HepG2 (cell line): ENCODE results near the gene CD302. TPM values are rescaled to one million over a fixed set of nuclear protein-coding genes. Genes with fewer than 3 reads are reported as not detected.
A peak's percentile ranks its signal among the peaks of the same experiment; 100 is the strongest.

Source experiments
- ATF6 ChIP-seq: sonication (generic); formaldehyde crosslinking; conservative IDR thresholded peaks from 2 replicates; pipeline ENCODE4 v1.4.0; 2020; ENCODE audit warnings: missing genetic modification reagents
- CBX1 ChIP-seq: IDR thresholded peaks from one replicate; pipeline ENCODE4 v1.6.1; 2016; ENCODE audit warnings: antibody characterized with exemption, low read depth
- GATA4 ChIP-seq: sonication (generic); IDR thresholded peaks from 2 replicates; pipeline ENCODE4 v1.6.1; 2016; ENCODE audit warnings: antibody characterized with exemption, low read depth, borderline replicate concordance
- GTF2F1 ChIP-seq: fragments of 150-350 bp; IDR thresholded peaks from 2 replicates; pipeline ENCODE4 v1.6.1; 2014; ENCODE audit warnings: low read length
- HDAC2 ChIP-seq: sonication (generic); formaldehyde crosslinking; IDR thresholded peaks from 2 replicates; pipeline ENCODE4 v1.4.0; 2020; ENCODE audit warnings: missing genetic modification reagents
- HOXA3 ChIP-seq: sonication (generic); formaldehyde crosslinking; IDR thresholded peaks from 2 replicates; pipeline ENCODE4 v1.5.0; 2020; ENCODE audit warnings: missing genetic modification reagents
- MLX ChIP-seq: IDR thresholded peaks from 2 replicates; pipeline ENCODE4 v1.6.1; 2016
- RBFOX2 ChIP-seq: fragments of 200-400 bp; formaldehyde crosslinking; IDR thresholded peaks from 2 replicates; pipeline ENCODE4 v1.6.1; 2017; ENCODE audit warnings: low read depth, mild to moderate bottlenecking, low read length
- RFX3 ChIP-seq: IDR thresholded peaks from 2 replicates; pipeline ENCODE4 v1.6.1; 2016; ENCODE audit warnings: missing biosample characterization, missing genetic modification reagents
- RFXANK ChIP-seq: IDR thresholded peaks from 2 replicates; pipeline ENCODE4 v1.6.1; 2016
- SMC3 ChIP-seq: IDR thresholded peaks from 2 replicates; pipeline ENCODE4 v1.6.1; 2011; ENCODE audit warnings: low read length, improper control_type of control experiment
- TAF15 ChIP-seq: fragments of 200-400 bp; formaldehyde crosslinking; IDR thresholded peaks from one replicate; pipeline ENCODE4 v1.6.1; 2018; ENCODE audit warnings: mild to moderate bottlenecking, low read depth, low read length; ENCODE audit not compliant: poor library complexity, severe bottlenecking
- XBP1 ChIP-seq: sonication (generic); formaldehyde crosslinking; IDR thresholded peaks from 2 replicates; pipeline ENCODE4 v1.5.0; 2020; ENCODE audit warnings: missing genetic modification reagents
- YEATS2 ChIP-seq: sonication (generic); formaldehyde crosslinking; IDR thresholded peaks from 2 replicates; pipeline ENCODE4 v1.4.0; 2020; ENCODE audit warnings: missing genetic modification reagents, borderline replicate concordance
- ZBTB42 ChIP-seq: sonication (generic); formaldehyde crosslinking; IDR thresholded peaks from 2 replicates; pipeline ENCODE4 v1.5.0; 2020; ENCODE audit warnings: mild to moderate bottlenecking, missing genetic modification reagents
- ZMYM4 ChIP-seq: sonication (generic); formaldehyde crosslinking; IDR thresholded peaks from 2 replicates; pipeline ENCODE4 v1.8.1; 2023; ENCODE audit warnings: mild to moderate bottlenecking, missing genetic modification reagents
- ZNF317 ChIP-seq: sonication (generic); formaldehyde crosslinking; IDR thresholded peaks from 2 replicates; pipeline ENCODE4 v1.5.0; 2020; ENCODE audit warnings: mild to moderate bottlenecking, missing genetic modification reagents
- ZNF33A ChIP-seq: sonication (generic); formaldehyde crosslinking; IDR thresholded peaks from 2 replicates; pipeline ENCODE4 v1.5.1; 2020; ENCODE audit warnings: missing genetic modification reagents, mild to moderate bottlenecking, moderate library complexity, borderline replicate concordance
- ZNF562 ChIP-seq: sonication (generic); formaldehyde crosslinking; IDR thresholded peaks from 2 replicates; pipeline ENCODE4 v1.8.0; 2022; ENCODE audit warnings: missing genetic modification reagents, borderline replicate concordance
- ZNF619 ChIP-seq: sonication (generic); formaldehyde crosslinking; IDR thresholded peaks from 2 replicates; pipeline ENCODE4 v1.4.0; 2020; ENCODE audit warnings: mild to moderate bottlenecking, missing genetic modification reagents
- ZNF704 ChIP-seq: sonication (generic); formaldehyde crosslinking; IDR thresholded peaks from 2 replicates; pipeline ENCODE4 v1.8.1; 2023; ENCODE audit warnings: mild to moderate bottlenecking, inconsistent platforms, moderate library complexity, missing genetic modification reagents, borderline replicate concordance
- ZNF749 ChIP-seq: sonication (generic); formaldehyde crosslinking; IDR thresholded peaks from 2 replicates; pipeline ENCODE4 v1.8.0; 2022; ENCODE audit warnings: mild to moderate bottlenecking, missing genetic modification reagents, moderate library complexity, borderline replicate concordance
- ZNF790 ChIP-seq: sonication (generic); formaldehyde crosslinking; IDR thresholded peaks from 2 replicates; pipeline ENCODE4 v1.8.0; 2022; ENCODE audit warnings: missing genetic modification reagents, mild to moderate bottlenecking, borderline replicate concordance
- polyA plus RNA-seq, 8 experiments: library from polyadenylated mRNA; depleted of rRNA in 3 of 8; stranded (reverse) in 7 of 8; unstranded in 1 of 8; fragments of >200 nt; fragmentation: Illumina TruSeq in 4 of 8; extraction: Trizol in 4 of 8; gene quantifications; 2 replicates each; pipeline versions ENCODE4 v1.2.1 to v1.2.3, GENCODE V29; 2011 to 2016; ENCODE audit warnings: low read depth in 4 of 8, missing spikeins in 1 of 8, mixed read lengths in 1 of 8; ENCODE audit not compliant: insufficient read depth in 1 of 8
- total RNA-seq, 5 experiments: library from RNA; depleted of rRNA; stranded (reverse); fragments of >200 nt; fragmentation: Illumina TruSeq; extraction: Trizol; gene quantifications; 2 replicates each; pipeline ENCODE4 v1.2.3, GENCODE V29; 2016; ENCODE audit warnings: low read depth in 1 of 5
- TF ChIP-seq, protein P1 (sequence below): sonication (generic); formaldehyde crosslinking; IDR thresholded peaks from 2 replicates; pipeline ENCODE4 v1.4.0; 2020; ENCODE audit warnings: missing genetic modification reagents
- TF ChIP-seq, protein P2 (sequence below): sonication (generic); formaldehyde crosslinking; IDR thresholded peaks from 2 replicates; pipeline ENCODE4 v1.8.1; 2023; ENCODE audit warnings: mild to moderate bottlenecking, missing genetic modification reagents, borderline replicate concordance

The CD302 gene
- total and polyA plus RNA-seq, 2 of the 13 experiments (the other 11 are each of a cell fraction or from before 2014, with no cell fraction given), result 8.0 to 15.6 TPM

DNA sequence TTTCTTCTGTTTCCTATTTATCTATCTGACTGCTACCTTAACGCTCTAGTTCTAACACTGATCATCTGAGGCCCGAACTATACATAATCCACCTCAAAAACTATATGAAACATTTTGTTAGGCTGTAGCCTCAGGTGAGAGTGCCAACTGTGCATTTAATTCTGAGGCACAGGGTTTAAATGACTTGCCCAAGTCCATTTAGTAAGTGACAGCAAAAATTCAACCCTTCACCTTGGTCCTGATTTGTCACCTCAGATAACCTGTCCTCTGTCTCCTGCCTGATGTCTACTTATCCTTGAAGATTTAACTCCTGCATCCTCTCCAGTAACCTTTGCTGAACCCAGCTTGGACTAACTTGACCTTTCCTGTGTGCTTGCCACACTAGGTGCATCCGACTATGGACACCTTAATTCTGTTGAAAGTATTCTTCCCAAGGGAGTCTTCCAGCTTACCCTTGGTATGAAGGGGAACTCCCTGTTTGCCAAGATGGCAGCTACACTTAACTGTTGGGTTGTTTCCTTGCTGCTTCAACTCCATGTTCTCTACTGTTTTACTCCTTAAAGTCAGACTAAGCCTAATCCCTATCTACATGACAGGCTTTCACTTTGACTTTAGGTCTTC lies 23.5 kb downstream of the CD302 start (continued):
- TF ChIP-seq ZNF704 (CRISPR knock-in tag) (no peak), ZNF317 (CRISPR knock-in tag) (no peak), XBP1 (CRISPR knock-in tag) (no peak), ATF6 (CRISPR knock-in tag) (no peak), TAF15 (no peak), ZNF562 (CRISPR knock-in tag) (0 out of 2 replicates have a peak, but pooled peaks have one; percentile 27), HDAC2 (CRISPR knock-in tag) (no peak), ZMYM4 (CRISPR knock-in tag) (no peak), ZNF619 (CRISPR knock-in tag) (no peak), MLX (CRISPR knock-in tag) (no peak), RFX3 (CRISPR knock-in tag) (no peak), RFXANK (CRISPR knock-in tag) (no peak), ZNF749 (CRISPR knock-in tag) (no peak), RBFOX2 (no peak), ZNF33A (CRISPR knock-in tag) (no peak), HOXA3 (CRISPR knock-in tag) (no peak), GATA4 (no peak), ZNF790 (CRISPR knock-in tag) (no peak), ZBTB42 (CRISPR knock-in tag) (no peak), SMC3 (no peak), YEATS2 (CRISPR knock-in tag) (no peak), GTF2F1 (no peak), CBX1 (no peak)
- TF ChIP-seq, protein P1, sequence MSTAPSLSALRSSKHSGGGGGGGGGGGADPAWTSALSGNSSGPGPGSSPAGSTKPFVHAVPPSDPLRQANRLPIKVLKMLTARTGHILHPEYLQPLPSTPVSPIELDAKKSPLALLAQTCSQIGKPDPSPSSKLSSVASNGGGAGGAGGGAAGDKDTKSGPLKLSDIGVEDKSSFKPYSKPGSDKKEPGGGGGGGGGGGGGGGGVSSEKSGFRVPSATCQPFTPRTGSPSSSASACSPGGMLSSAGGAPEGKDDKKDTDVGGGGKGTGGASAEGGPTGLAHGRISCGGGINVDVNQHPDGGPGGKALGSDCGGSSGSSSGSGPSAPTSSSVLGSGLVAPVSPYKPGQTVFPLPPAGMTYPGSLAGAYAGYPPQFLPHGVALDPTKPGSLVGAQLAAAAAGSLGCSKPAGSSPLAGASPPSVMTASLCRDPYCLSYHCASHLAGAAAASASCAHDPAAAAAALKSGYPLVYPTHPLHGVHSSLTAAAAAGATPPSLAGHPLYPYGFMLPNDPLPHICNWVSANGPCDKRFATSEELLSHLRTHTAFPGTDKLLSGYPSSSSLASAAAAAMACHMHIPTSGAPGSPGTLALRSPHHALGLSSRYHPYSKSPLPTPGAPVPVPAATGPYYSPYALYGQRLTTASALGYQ (CRISPR knock-in tag), result no peak
- TF ChIP-seq, protein P2, sequence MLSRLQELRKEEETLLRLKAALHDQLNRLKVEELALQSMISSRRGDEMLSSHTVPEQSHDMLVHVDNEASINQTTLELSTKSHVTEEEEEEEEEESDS (CRISPR knock-in tag), result no peak
